ENCODE measurements around the gene AGAP1. TPM values are rescaled to one million over a fixed set of nuclear protein-coding genes. Genes with fewer than 3 reads are reported as not detected.
A peak's percentile ranks its signal among the peaks of the same experiment; 100 is the strongest.

Gene AGAP1
- total RNA-seq, 1 donor from 2014 or later, result 36.2 TPM

DNA sequence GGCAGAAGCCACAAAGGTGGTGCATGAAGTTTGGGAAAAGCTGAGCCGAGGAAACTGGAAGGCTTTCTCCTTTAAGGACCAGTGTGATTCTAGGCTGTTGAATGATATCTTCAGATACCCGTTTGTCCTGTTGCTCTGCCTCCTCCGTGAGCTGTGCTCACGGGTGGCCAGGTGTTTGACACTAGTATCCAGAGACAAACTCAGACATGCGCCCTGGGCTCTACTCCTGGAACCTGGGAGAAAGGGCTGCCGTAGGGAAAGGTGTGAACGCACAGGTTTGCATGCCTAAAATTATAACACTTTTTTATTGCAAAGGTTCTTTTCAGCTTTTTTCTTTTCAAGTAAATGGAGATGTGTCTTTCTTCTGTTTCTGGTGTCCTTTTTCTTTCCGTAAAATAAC lies 81.6 kb downstream of the AGAP1 start:
- no peak for DNase-seq
- TF ChIP-seq CTCF (IDR thresholded peaks at IDR 0.05), result no peak
- Histone ChIP-seq H3K9me3 (no peaks in the 10 kb centered on the region), H3K4me1 (peaks cover 18% of the 10 kb centered on the region), H3K4me3 (no peak overlapping the region), H3K27me3 (ENCODE audit: low read depth) (no peaks in the 10 kb centered on the region), H3K36me3 (no peaks in the 10 kb centered on the region), H3K27ac (no peak overlapping the region)
- intact Hi-C loops (cut with DNase I), result no loop called here
- ATAC-seq, result no peak

DNA sequence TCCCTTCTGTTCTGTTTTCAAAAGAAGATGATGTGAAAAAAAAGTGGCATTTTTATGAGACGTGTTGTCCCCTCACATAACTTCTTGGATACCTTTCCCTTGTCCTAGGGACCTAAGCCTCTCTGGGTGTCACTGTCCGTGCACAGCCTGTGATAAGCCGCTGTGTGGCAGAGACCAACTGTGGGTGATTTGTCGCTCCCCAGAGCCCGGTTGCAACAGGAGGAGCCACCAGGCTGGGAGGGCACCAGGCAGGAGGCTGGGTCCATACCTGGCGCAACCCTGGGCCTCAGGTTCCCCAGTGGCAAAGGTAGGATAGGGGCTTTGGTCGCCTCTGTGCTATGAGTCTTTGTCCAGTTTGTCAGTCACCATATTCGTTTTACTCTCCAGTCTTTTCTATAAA lies 82.1 kb downstream of the AGAP1 start:
- H3K27ac ChIP-seq, result no peak overlapping the region
- H3K4me3 ChIP-seq, result no peak overlapping the region
- H3K27me3 ChIP-seq (ENCODE audit: low read depth), result no peaks in the 10 kb centered on the region
- no peak for DNase-seq
- intact Hi-C loops (cut with DNase I), result no loop called here
- peaks cover 15% of the 10 kb centered on the region for H3K4me1 ChIP-seq
- H3K9me3 ChIP-seq, result no peaks in the 10 kb centered on the region
- no peak for TF ChIP-seq CTCF (IDR thresholded peaks at IDR 0.05)
- no peaks in the 10 kb centered on the region for H3K36me3 ChIP-seq
- ATAC-seq, result no peak

DNA sequence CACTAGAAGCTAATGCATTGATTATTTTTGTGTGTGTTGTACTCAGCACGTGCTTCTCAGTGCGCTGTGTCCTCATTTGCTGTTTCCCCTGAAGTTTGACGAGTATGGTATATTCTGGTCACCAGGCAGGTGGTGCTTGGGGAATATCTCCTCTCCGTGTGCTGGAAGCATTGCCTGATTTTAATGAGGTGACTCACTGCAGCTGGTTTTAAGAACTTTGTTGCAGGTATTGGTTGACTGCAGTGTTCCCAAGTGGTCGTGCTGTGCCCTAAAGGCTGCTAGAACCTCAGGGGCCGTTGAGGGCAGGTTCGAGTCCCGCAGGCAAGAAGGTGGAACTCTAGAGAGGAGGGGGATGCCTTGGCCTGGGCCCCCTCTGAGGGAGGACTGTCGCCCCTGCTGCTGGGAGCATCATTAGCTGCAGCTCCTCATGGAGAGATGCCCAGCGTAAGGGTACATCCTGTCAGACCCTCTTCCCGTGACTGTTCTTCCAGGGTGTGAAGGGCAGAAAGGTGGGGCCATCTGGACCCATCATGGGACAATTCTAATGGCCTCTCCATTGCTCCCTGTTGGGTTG lies 82.6 kb downstream of the AGAP1 start:
- Histone ChIP-seq H3K4me1 (peaks cover 11% of the 10 kb centered on the region), H3K9me3 (no peaks in the 10 kb centered on the region), H3K27ac (no peak overlapping the region), H3K27me3 (ENCODE audit: low read depth) (no peaks in the 10 kb centered on the region), H3K36me3 (no peaks in the 10 kb centered on the region), H3K4me3 (no peak overlapping the region)
- DNase-seq (no peak), ATAC-seq (no peak)
- TF ChIP-seq CTCF (IDR thresholded peaks at IDR 0.05), result no peak
- intact Hi-C loops (cut with DNase I), result no loop called here

GRCh38 chr2:235577404-235578330 lies 83.8 kb downstream of the AGAP1 start:
- Histone ChIP-seq H3K27ac (no peak overlapping the region), H3K36me3 (no peaks in the 10 kb centered on the region), H3K9me3 (no peaks in the 10 kb centered on the region), H3K4me3 (no peak overlapping the region), H3K27me3 (ENCODE audit: low read depth) (no peaks in the 10 kb centered on the region), H3K4me1 (peaks cover 12% of the 10 kb centered on the region)
- ATAC-seq (peak in 1 of 2 donors; percentile 14), DNase-seq (no peak)
- no peak for TF ChIP-seq CTCF (IDR thresholded peaks at IDR 0.05)
- intact Hi-C loops (cut with DNase I), result no loop called here

DNA sequence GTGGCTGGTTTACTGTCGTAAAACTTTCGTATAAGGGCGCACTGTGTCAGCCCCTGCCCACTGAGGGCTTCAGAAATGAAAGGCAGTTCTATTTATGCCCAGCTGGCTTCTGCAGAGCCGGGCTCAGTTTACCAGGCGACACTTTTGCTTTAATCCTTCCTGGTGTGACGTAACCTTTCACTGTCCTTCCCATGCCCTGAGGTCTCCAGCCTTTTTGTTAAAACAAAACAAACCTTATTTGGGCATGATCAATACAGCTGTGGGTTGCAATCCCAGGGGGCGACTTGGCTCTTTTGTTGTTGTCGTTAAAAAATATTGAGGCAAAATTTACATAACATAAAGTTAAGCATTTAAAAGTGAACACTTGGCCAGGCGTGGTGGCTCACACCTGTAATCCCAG lies 85.3 kb downstream of the AGAP1 start:
- no peaks in the 10 kb centered on the region for H3K27me3 ChIP-seq (ENCODE audit: low read depth)
- no peaks in the 10 kb centered on the region for H3K9me3 ChIP-seq
- peaks cover 8% of the 10 kb centered on the region for H3K4me1 ChIP-seq
- ATAC-seq (no peak), DNase-seq (no peak)
- TF ChIP-seq CTCF (IDR thresholded peaks at IDR 0.05), result no peak
- H3K36me3 ChIP-seq, result no peaks in the 10 kb centered on the region
- no peak overlapping the region for H3K27ac ChIP-seq
- H3K4me3 ChIP-seq, result no peak overlapping the region
- intact Hi-C loops (cut with DNase I), result no loop called here

Data from lower lobe of right lung (tissue), 2 donors.